Measurements from ENCODE around the gene BBS12. TPM values are rescaled to one million over a fixed set of nuclear protein-coding genes. Genes with fewer than 3 reads are reported as not detected.

BBS12 gene
- polyA plus RNA-seq, 3 donors, result 0.19 to 1.0 (median 0.52) TPM

- no peak for DNase-seq
- H2AFZ ChIP-seq (ENCODE audit: insufficient read depth, low read depth, low read length, poor library complexity, severe bottlenecking), result no peak overlapping the region
- peaks cover 1 to 6% (median 3%) of the 10 kb centered on the region in 7 donors for H3K9me3 Mint-ChIP-seq
- no peak overlapping the region for H3K4me2 ChIP-seq (replicated peaks; ENCODE audit: extremely low read depth, low read length, poor library complexity, severe bottlenecking)
- no peaks in the 10 kb centered on the region for H4K20me1 ChIP-seq (ENCODE audit: insufficient read depth, low read length)
- no peak overlapping the region for H3K4me3 ChIP-seq (replicated peaks in 1 of 3; ENCODE audit: low read depth in 2 of 3, low read length in 3 of 3)
- no peaks in the 10 kb centered on the region for H3K4me1 ChIP-seq (ENCODE audit: control insufficient read depth in 1 of 2, insufficient read depth in 2 of 2, low read length in 2 of 2)
- 100% methylated on average over 1 of the region's 2 CpGs for WGBS (ENCODE audit: insufficient coverage)
- no peaks in the 10 kb centered on the region for H3K36me3 Mint-ChIP-seq
- no peaks in the 10 kb centered on the region for H3K79me2 ChIP-seq (ENCODE audit: insufficient read depth, low read length)
- H3K9ac ChIP-seq (ENCODE audit: insufficient read depth, low read length, poor library complexity, severe bottlenecking), result no peak overlapping the region
- H3K9me3 ChIP-seq (replicated peaks in 1 of 2; ENCODE audit: control insufficient read depth in 1 of 2, insufficient read depth in 1 of 2, low read length in 2 of 2), result no peaks in the 10 kb centered on the region
- no peaks in the 10 kb centered on the region for H3K4me1 Mint-ChIP-seq
- no peaks in the 10 kb centered on the region for H3K27me3 ChIP-seq (ENCODE audit: control insufficient read depth in 2 of 2, insufficient read depth in 2 of 2, low read length in 2 of 2)
- no peaks in the 10 kb centered on the region for H3K36me3 ChIP-seq (replicated peaks in 1 of 2; ENCODE audit: control insufficient read depth in 1 of 2, insufficient read depth in 2 of 2, low read length in 2 of 2)
- H3K27ac ChIP-seq (ENCODE audit: low read depth in 1 of 2, low read length in 2 of 2), result no peak overlapping the region
- TF ChIP-seq, protein P1, sequence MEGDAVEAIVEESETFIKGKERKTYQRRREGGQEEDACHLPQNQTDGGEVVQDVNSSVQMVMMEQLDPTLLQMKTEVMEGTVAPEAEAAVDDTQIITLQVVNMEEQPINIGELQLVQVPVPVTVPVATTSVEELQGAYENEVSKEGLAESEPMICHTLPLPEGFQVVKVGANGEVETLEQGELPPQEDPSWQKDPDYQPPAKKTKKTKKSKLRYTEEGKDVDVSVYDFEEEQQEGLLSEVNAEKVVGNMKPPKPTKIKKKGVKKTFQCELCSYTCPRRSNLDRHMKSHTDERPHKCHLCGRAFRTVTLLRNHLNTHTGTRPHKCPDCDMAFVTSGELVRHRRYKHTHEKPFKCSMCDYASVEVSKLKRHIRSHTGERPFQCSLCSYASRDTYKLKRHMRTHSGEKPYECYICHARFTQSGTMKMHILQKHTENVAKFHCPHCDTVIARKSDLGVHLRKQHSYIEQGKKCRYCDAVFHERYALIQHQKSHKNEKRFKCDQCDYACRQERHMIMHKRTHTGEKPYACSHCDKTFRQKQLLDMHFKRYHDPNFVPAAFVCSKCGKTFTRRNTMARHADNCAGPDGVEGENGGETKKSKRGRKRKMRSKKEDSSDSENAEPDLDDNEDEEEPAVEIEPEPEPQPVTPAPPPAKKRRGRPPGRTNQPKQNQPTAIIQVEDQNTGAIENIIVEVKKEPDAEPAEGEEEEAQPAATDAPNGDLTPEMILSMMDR (IDR thresholded peaks at IDR 0.05), result no peak
- peaks cover 2 to 5% (median 3%) of the 10 kb centered on the region in 3 donors for H3K27me3 Mint-ChIP-seq (ENCODE audit: low read depth in 3 of 3)
- no peak overlapping the region for H3K4me3 Mint-ChIP-seq
- intact Hi-C loops (cut with micrococcal nuclease), result no loop called here
- no peak overlapping the region for H3K27ac Mint-ChIP-seq
Measured at GRCh38 chr4:122781486-122781885, 49.0 kb downstream of the BBS12 start.

- Histone ChIP-seq H3K27ac (ENCODE audit: low read depth in 1 of 2, low read length in 2 of 2) (no peak overlapping the region), H3K4me2 (replicated peaks; ENCODE audit: extremely low read depth, low read length, poor library complexity, severe bottlenecking) (no peak overlapping the region)
Measured at GRCh38 chr4:122783301-122784215, 51.1 kb downstream of the BBS12 start.

More at GRCh38 chr4:122783301-122784215, 51.1 kb downstream of the BBS12 start:
- no peak for DNase-seq
- no peaks in the 10 kb centered on the region for H3K4me1 ChIP-seq (ENCODE audit: control insufficient read depth in 1 of 2, insufficient read depth in 2 of 2, low read length in 2 of 2)
- Mint-ChIP-seq H3K27ac (no peak overlapping the region), H3K27me3 (ENCODE audit: low read depth in 3 of 3) (peaks cover 3 to 5% (median 3%) of the 10 kb centered on the region in 3 donors), H3K4me3 (no peak overlapping the region), H3K4me1 (no peaks in the 10 kb centered on the region), H3K36me3 (no peaks in the 10 kb centered on the region), H3K9me3 (peaks cover 2 to 7% (median 4%) of the 10 kb centered on the region in 7 donors)
- no peaks in the 10 kb centered on the region for H4K20me1 ChIP-seq (ENCODE audit: insufficient read depth, low read length)
- no peaks in the 10 kb centered on the region for H3K79me2 ChIP-seq (ENCODE audit: insufficient read depth, low read length)
- H3K4me3 ChIP-seq (replicated peaks in 1 of 3; ENCODE audit: low read depth in 2 of 3, low read length in 3 of 3), result no peak overlapping the region
- intact Hi-C loops (cut with micrococcal nuclease), result no loop called here
- H3K27me3 ChIP-seq (ENCODE audit: control insufficient read depth in 2 of 2, insufficient read depth in 2 of 2, low read length in 2 of 2), result no peaks in the 10 kb centered on the region
- H3K9me3 ChIP-seq (replicated peaks in 1 of 2; ENCODE audit: control insufficient read depth in 1 of 2, insufficient read depth in 1 of 2, low read length in 2 of 2), result no peaks in the 10 kb centered on the region
- H3K9ac ChIP-seq (ENCODE audit: insufficient read depth, low read length, poor library complexity, severe bottlenecking), result no peak overlapping the region
- peak overlapping the region; percentile 35 for H2AFZ ChIP-seq (ENCODE audit: insufficient read depth, low read depth, low read length, poor library complexity, severe bottlenecking)
- WGBS (ENCODE audit: insufficient coverage), result 0% methylated on average over 1 of the region's 6 CpGs
- H3K36me3 ChIP-seq (replicated peaks in 1 of 2; ENCODE audit: control insufficient read depth in 1 of 2, insufficient read depth in 2 of 2, low read length in 2 of 2), result no peaks in the 10 kb centered on the region
- TF ChIP-seq, protein P1 (IDR thresholded peaks at IDR 0.05), result no peak

Data from CD14-positive monocyte (primary cell).